Fibroblast of skin of back (primary cell): Measurements from ENCODE around the gene R3HDM2.
A peak's percentile ranks its signal among the peaks of the same experiment; 100 is the strongest.

Experiments used
- DNase-seq: peaks from one replicate; pipeline ENCODE4 v3.0.0-alpha.2; 2013

R3HDM2 gene

DNA sequence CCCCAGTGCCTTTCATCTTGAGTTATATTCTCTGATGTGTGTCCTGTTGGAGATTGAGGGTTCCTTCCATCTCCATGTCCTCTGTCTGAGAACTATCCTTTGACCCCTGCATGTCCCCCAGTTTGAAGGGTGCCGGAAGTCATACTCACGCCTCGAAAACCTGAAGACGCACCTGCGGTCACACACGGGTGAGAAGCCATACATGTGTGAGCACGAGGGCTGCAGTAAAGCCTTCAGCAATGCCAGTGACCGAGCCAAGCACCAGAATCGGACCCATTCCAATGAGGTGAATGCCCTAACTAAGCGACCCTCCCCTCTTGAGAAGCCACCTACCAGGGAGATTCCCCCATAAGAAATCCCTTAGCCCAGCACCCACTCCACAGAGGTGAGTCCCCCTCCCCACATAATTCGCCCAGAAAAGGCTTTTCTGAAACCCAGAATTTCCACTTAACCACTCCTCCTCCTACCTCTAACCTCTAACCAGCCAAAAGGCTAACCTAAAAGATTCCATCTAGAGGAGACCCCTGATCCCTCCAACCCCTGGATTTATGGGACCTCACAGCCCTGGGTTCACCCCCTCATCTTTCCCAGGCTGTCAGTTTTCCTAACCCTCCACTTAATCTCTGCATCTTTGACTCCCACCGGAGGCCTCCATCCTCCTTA, 36.5 kb upstream of the R3HDM2 start:
- DNase-seq = no peak

DNA sequence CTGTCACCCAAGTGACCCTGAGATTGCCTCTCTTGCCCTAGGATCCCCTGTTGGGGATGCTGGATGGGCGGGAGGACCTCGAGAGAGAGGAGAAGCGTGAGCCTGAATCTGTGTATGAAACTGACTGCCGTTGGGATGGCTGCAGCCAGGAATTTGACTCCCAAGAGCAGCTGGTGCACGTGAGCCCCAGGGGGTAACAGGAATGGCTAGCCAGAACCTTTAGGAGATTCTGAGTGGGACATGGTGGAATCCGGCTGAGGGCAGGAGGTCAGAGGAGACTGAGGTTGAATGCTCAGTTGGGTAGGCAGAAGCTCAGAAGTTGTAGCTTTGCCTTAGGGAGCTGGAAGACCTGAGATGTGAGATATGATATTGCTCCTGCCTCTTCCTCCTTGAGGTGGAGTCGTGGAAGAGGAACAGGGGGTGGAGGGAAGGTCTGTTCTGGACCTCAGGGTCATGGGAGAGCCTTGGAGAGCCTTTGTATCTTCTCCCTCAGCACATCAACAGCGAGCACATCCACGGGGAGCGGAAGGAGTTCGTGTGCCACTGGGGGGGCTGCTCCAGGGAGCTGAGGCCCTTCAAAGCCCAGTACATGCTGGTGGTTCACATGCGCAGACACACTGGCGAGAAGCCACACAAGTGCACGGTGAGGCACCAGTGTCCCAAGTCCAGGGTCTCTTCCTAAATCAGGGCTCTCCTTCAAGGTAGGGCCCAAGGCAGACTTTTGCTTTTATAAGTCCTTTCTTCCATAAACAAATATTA, 35.1 kb upstream of the R3HDM2 start:
- no peak for DNase-seq

DNA sequence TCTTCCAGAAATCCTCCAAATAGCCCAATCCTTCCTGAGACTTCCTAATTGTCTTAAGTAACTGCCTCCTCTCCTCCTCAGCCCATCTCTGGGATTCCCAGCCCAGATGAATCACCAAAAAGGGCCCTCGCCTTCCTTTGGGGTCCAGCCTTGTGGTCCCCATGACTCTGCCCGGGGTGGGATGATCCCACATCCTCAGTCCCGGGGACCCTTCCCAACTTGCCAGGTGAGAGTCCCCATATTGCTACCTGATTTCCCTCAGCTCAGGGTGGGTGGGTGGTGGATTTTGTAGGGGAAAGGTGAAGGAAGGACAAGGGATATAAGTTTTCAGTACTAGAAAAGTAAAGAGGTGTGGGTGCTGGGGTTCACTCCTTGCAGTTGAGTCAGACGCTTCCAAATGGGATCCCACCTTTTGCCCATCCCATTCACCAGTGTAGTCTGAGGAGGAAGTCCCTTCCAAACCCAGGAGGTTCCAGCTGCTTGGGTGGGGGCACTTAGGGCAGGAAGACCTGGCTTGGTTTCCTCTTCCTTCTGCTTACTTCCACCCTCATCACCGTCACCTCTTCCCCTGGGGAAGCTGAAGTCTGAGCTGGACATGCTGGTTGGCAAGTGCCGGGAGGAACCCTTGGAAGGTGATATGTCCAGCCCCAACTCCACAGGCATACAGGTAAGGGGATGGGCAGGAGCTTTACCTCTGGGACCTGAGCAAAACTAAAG, 34.3 kb upstream of the R3HDM2 start:
- no peak for DNase-seq

- DNase-seq = no peak
Measured at GRCh38 chr12:57464569-57464968, 33.7 kb upstream of the R3HDM2 start.

DNA sequence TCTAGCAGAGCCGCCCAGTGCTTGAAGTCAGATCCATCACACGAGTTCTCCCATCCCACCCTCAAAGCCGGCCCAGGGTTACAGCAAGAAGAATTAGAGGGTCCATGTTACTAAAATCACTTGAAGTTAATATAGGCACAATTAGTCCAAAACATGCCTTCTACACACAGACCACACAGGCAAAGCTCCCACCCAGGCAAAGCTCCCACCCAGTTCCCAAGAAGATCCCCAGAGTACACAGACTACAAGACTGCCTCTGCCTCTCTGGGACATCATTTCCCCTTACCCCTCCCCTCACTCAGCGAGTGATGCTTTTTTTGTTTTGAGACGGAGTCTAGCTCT, 32.0 kb upstream of the R3HDM2 start:
- no peak for DNase-seq

GRCh38 chr12:57462251-57462911, 31.5 kb upstream of the R3HDM2 start:
- DNase-seq = peak; percentile 91

DNA sequence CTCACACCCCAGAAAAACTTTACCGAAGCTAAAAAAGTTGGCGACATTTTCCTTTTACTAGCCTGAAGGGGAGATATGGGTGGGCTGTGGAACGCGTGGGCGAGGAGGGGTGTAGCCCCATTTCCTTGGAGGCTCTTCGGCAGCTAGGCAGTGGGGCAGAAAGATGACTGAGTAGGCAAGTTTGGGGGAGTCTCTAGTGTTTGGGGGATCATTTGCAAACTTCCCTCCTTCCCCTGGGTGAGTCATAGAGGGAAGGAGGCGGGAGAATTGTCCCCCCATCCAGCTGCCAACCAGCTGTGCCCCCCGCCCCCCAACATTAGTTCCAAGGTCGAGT, 31.0 kb upstream of the R3HDM2 start:
- peak; percentile 48 for DNase-seq

GRCh38 chr12:57461276-57461916, 30.6 kb upstream of the R3HDM2 start:
- DNase-seq = peak; percentile 79

- DNase-seq = no peak
Measured at GRCh38 chr12:57460841-57461275, 30.0 kb upstream of the R3HDM2 start.

DNA sequence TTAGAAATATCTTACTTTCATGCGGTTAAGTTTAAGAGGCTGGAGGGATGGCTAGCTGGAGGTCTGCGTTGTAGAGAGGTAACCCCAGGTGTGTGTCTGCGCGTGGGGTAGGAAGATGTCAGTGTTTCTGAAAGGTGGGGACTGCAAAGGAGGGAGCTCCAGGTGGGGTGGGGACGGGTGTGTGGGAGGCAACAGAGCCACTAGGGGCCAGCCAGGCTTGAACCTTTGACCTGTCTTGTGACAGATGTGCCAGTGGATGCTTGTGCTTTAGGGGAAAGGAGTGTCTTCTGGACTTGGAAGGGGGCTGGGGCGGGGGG, 29.6 kb upstream of the R3HDM2 start:
- no peak for DNase-seq

DNA sequence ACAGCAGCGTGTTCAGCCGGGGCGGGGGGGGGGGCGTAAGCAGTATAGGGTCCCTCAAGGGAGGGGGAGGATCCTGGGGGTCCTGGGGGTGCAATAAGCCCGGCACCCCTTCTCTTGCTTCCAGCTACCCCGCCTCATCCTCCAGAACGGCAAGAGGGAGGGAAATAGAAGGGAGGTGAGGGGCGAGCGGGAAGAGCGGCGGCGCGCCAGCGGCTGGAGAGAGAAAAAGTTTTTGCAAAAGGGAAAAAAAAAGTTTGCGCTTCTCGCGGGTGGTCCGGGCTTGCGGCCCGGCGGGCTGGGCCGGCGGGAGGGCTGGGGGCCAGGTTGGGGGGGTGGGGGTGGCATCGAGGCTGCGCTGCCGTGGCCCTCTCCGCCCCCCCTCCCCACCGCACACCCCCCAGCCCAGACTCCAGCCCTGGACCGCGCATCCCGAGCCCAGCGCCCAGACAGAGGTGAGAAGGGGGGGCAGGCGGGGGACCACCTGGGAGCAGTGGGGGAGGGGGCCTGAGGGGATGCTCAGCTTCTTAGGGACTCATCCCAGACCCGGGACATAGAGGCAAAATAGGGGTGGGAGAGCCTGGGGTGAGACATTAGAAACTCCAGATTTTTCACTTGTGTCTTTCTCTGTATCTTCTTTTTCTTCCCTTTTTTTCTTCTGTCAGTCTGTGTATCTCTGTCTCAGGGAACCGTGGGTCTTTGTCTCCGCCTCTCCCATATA, 29.1 kb upstream of the R3HDM2 start, which contains the start of gene GLI1:
Gene GLI1 (plus strand): TSS at position 36 of the 718 bp plus-strand sequence. CDS start 3,907 bp downstream, outside the sequence.
- DNase-seq = no peak

GRCh38 chr12:57459055-57459749, 28.4 kb upstream of the R3HDM2 start:
- peak; percentile 95 for DNase-seq

- no peak for DNase-seq
Measured at GRCh38 chr12:57458665-57459054, 27.8 kb upstream of the R3HDM2 start.

DNA sequence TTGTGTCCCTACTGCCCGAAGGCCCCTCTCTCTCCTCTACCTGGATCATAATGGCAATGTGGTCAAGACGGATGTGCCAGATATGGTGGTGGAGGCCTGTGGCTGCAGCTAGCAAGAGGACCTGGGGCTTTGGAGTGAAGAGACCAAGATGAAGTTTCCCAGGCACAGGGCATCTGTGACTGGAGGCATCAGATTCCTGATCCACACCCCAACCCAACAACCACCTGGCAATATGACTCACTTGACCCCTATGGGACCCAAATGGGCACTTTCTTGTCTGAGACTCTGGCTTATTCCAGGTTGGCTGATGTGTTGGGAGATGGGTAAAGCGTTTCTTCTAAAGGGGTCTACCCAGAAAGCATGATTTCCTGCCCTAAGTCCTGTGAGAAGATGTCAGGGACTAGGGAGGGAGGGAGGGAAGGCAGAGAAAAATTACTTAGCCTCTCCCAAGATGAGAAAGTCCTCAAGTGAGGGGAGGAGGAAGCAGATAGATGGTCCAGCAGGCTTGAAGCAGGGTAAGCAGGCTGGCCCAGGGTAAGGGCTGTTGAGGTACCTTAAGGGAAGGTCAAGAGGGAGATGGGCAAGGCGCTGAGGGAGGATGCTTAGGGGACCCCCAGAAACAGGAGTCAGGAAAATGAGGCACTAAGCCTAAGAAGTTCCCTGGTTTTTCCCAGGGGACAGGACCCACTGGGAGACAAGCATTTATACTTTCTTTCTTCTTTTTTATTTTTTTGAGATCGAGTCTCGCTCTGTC, 26.1 kb upstream of the R3HDM2 start:
- no peak for DNase-seq

DNA sequence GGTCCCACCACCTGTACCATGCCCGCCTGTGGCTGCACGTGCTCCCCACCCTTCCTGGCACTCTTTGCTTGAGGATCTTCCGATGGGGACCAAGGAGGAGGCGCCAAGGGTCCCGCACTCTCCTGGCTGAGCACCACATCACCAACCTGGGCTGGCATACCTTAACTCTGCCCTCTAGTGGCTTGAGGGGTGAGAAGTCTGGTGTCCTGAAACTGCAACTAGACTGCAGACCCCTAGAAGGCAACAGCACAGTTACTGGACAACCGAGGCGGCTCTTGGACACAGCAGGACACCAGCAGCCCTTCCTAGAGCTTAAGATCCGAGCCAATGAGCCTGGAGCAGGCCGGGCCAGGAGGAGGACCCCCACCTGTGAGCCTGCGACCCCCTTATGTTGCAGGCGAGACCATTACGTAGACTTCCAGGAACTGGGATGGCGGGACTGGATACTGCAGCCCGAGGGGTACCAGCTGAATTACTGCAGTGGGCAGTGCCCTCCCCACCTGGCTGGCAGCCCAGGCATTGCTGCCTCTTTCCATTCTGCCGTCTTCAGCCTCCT, 25.4 kb upstream of the R3HDM2 start:
- peak; percentile 64 for DNase-seq

- no peak for DNase-seq
Measured at GRCh38 chr12:57455374-57456144, 24.7 kb upstream of the R3HDM2 start.

GRCh38 chr12:57454566-57455373, 23.9 kb upstream of the R3HDM2 start, which contains the start of gene INHBE:
Gene INHBE, plus strand, starts transcription at chr12:57455307. Its CDS starts 230 bp downstream, at chr12:57455537.
- DNase-seq = peak; percentile 92

- DNase-seq = no peak
Measured at GRCh38 chr12:57454213-57454565, 23.3 kb upstream of the R3HDM2 start.
